GM23338 (cell line): ENCODE results near the gene INSRR. TPM values are rescaled to one million over a fixed set of nuclear protein-coding genes. Genes with fewer than 3 reads are reported as not detected.

Experiments used
- ATAC-seq: fragments of 200-7000 bp; cut with Tn5 transposase; 3 replicates; pipeline ENCODE4 v1.9.1; 2020
- DNase-seq: peaks from one replicate; pipeline ENCODE4 v3.0.0-alpha.2; 2015; ENCODE audit warnings: low spot score
- H2AFZ ChIP-seq: fragments of 200-600 bp; sonication (generic); 2 replicates; pipeline ENCODE4 v1.8.0; 2016; ENCODE audit warnings: antibody characterized with exemption, mild to moderate bottlenecking, moderate library complexity
- H3F3A ChIP-seq: fragments of 200-600 bp; sonication (generic); replicated peaks from 2 replicates; pipeline ENCODE4 v1.8.0; 2017; ENCODE audit warnings: antibody characterized with exemption, mixed run types, low read depth
- H3K27ac ChIP-seq: fragments of 200-600 bp; sonication (generic); 2 replicates; pipeline ENCODE4 v1.6.1; 2016; ENCODE audit warnings: low read depth
- H3K27me3 ChIP-seq: fragments of 200-600 bp; sonication (generic); 2 replicates; pipeline ENCODE4 v1.8.0; 2016; ENCODE audit warnings: mild to moderate bottlenecking, mixed run types, moderate library complexity; ENCODE audit not compliant: insufficient read depth
- H3K36me3 ChIP-seq: fragments of 200-600 bp; sonication (generic); 2 replicates; pipeline ENCODE4 v1.8.0; 2016; ENCODE audit warnings: mild to moderate bottlenecking; ENCODE audit not compliant: insufficient read depth
- H3K4me1 ChIP-seq: fragments of 200-600 bp; sonication (generic); 2 replicates; pipeline ENCODE4 v1.8.0; 2016; ENCODE audit warnings: mild to moderate bottlenecking, moderate library complexity; ENCODE audit not compliant: insufficient read depth
- H3K4me2 ChIP-seq: fragments of 200-600 bp; sonication (generic); 2 replicates; pipeline ENCODE4 v1.7.1; 2017; ENCODE audit warnings: mixed run types
- H3K4me3 ChIP-seq: fragments of 200-600 bp; sonication (generic); 2 replicates; pipeline ENCODE4 v1.6.1; 2016; ENCODE audit warnings: mixed run types
- H3K79me2 ChIP-seq: fragments of 200-600 bp; sonication (generic); replicated peaks from 2 replicates; pipeline ENCODE4 v1.8.0; 2017; ENCODE audit warnings: mild to moderate bottlenecking; ENCODE audit not compliant: insufficient read depth
- H3K9me2 ChIP-seq: fragments of 200-600 bp; sonication (generic); 2 replicates; pipeline ENCODE4 v1.8.0; 2017; ENCODE audit not compliant: insufficient read depth
- H4K20me1 ChIP-seq: fragments of 200-600 bp; sonication (generic); replicated peaks from 2 replicates; pipeline ENCODE4 v1.8.0; 2017; ENCODE audit warnings: mild to moderate bottlenecking; ENCODE audit not compliant: insufficient read depth
- H3K27ac Mint-ChIP-seq: 2 replicates; pipeline ENCODE4 v1.8.0; 2020; ENCODE audit warnings: inconsistent platforms, mild to moderate bottlenecking, moderate library complexity, mixed read lengths
- H3K27me3 Mint-ChIP-seq: 3 replicates; pipeline ENCODE4 v1.8.0; 2022; ENCODE audit warnings: low read depth, mild to moderate bottlenecking, moderate library complexity, mixed read lengths, inconsistent platforms; ENCODE audit not compliant: insufficient read depth, poor library complexity
- H3K36me3 Mint-ChIP-seq: 3 replicates; pipeline ENCODE4 v1.8.0; 2021; ENCODE audit warnings: low read depth, mild to moderate bottlenecking, inconsistent platforms, moderate library complexity, mixed read lengths
- H3K4me1 Mint-ChIP-seq: 3 replicates; pipeline ENCODE4 v1.8.0; 2020; ENCODE audit warnings: mild to moderate bottlenecking, inconsistent platforms, mixed read lengths
- H3K4me3 Mint-ChIP-seq: 3 replicates; pipeline ENCODE4 v1.8.0; 2021; ENCODE audit warnings: moderate library complexity, mild to moderate bottlenecking, inconsistent platforms, mixed read lengths
- H3K9me3 Mint-ChIP-seq: 3 replicates; pipeline ENCODE4 v1.8.0; 2020; ENCODE audit warnings: moderate library complexity, mild to moderate bottlenecking, inconsistent platforms, mixed read lengths
- CREB1 ChIP-seq: fragments of 250-450 bp; sonication (Bioruptor Pico); IDR thresholded peaks from 2 replicates; pipeline ENCODE4 v1.5.0; 2020; ENCODE audit warnings: low read depth, mild to moderate bottlenecking, moderate library complexity
- CTCF ChIP-seq, 2 experiments: fragments of 200-600 bp in 1 of 2; sonication (generic) in 1 of 2; conservative IDR thresholded peaks; 2 replicates each; pipeline versions ENCODE4 v1.5.1 to v1.6.1; 2016 to 2017; ENCODE audit warnings: antibody characterized with exemption in 2 of 2, low read depth in 2 of 2, mild to moderate bottlenecking in 2 of 2, moderate library complexity in 1 of 2
- ETS1 ChIP-seq: IDR thresholded peaks from 2 replicates; pipeline ENCODE4 v1.6.1; 2016; ENCODE audit warnings: antibody characterized with exemption
- EZH2 ChIP-seq: fragments of 200-600 bp; sonication (generic); IDR thresholded peaks from one replicate; pipeline ENCODE4 v1.8.0; 2017; ENCODE audit warnings: antibody characterized with exemption, mild to moderate bottlenecking, low read depth; ENCODE audit not compliant: unreplicated experiment
- EZH2phosphoT487 ChIP-seq: fragments of 200-600 bp; sonication (generic); IDR thresholded peaks from one replicate; pipeline ENCODE4 v1.8.1; 2018; ENCODE audit warnings: antibody characterized with exemption; ENCODE audit not compliant: unreplicated experiment
- JUNB ChIP-seq: IDR thresholded peaks from one replicate; pipeline ENCODE4 v1.6.1; 2016; ENCODE audit warnings: antibody characterized with exemption; ENCODE audit not compliant: unreplicated experiment
- NANOG ChIP-seq: IDR thresholded peaks from 2 replicates; pipeline ENCODE4 v1.6.1; 2016; ENCODE audit warnings: antibody characterized with exemption, borderline replicate concordance
- POLR2AphosphoS5 ChIP-seq: IDR thresholded peaks from 2 replicates; pipeline ENCODE4 v1.6.1; 2016; ENCODE audit warnings: antibody characterized with exemption, low read depth
- REST ChIP-seq: IDR thresholded peaks from one replicate; pipeline ENCODE4 v1.6.1; 2018; ENCODE audit warnings: antibody characterized with exemption; ENCODE audit not compliant: unreplicated experiment
- STAT1 ChIP-seq: IDR thresholded peaks from one replicate; pipeline ENCODE4 v1.6.1; 2016; ENCODE audit warnings: antibody characterized with exemption; ENCODE audit not compliant: unreplicated experiment
- ZNF114 ChIP-seq: fragments of 250-450 bp; sonication (Bioruptor Pico); IDR thresholded peaks from 2 replicates; pipeline ENCODE4 v1.5.0; 2020; ENCODE audit warnings: mild to moderate bottlenecking, moderate library complexity
- ZNF331 ChIP-seq: fragments of 250-450 bp; sonication (Bioruptor Pico); IDR thresholded peaks from 2 replicates; pipeline ENCODE4 v1.5.0; 2020; ENCODE audit warnings: low read depth, mild to moderate bottlenecking, moderate library complexity
- ZNF462 ChIP-seq: fragments of 250-450 bp; sonication (Bioruptor Pico); IDR thresholded peaks from 2 replicates; pipeline ENCODE4 v1.5.0; 2020; ENCODE audit warnings: mild to moderate bottlenecking, moderate library complexity
- polyA plus RNA-seq: library from polyadenylated mRNA; unstranded; fragments of >200 nt; fragmentation: Nextera tagmentation; extraction: Ambion mirVana; gene quantifications from 2 replicates; pipeline ENCODE4 v1.2.1, GENCODE V29; 2016
- total RNA-seq: library from RNA; depleted of rRNA; stranded (reverse); fragments of >200 nt; shearing (Covaris generic); gene quantifications from 2 replicates; pipeline ENCODE4 v1.2.3, GENCODE V29; 2014

INSRR gene
- total and polyA plus RNA-seq, 2 experiments from 2014 or later = not detected

- TF ChIP-seq CTCF (conservative IDR thresholded peaks at IDR 0.05; ENCODE audit: low read depth in 2 of 2) = no peak
Observed at GRCh38 chr1:156880473-156880872, 21.6 kb upstream of the INSRR start (continued).

- H3K4me1 ChIP-seq = peaks cover 9% of the 10 kb centered on the region; the same call in 1 of the 2 replicates
- ATAC-seq = no peak
- TF ChIP-seq ETS1 = no peak
- no peak for TF ChIP-seq EZH2phosphoT487
- no peak for TF ChIP-seq STAT1
- no peak for TF ChIP-seq ZNF331 (CRISPR knock-in tag)
- no peak for TF ChIP-seq ZNF114 (CRISPR knock-in tag)
- TF ChIP-seq POLR2AphosphoS5 = no peak
- TF ChIP-seq REST = no peak
- TF ChIP-seq JUNB = no peak
- TF ChIP-seq NANOG = no peak
- no peak for TF ChIP-seq ZNF462 (CRISPR knock-in tag)
- no peak for TF ChIP-seq CREB1 (CRISPR knock-in tag)
- TF ChIP-seq EZH2 = no peak
Observed at GRCh38 chr1:156879876-156880275, 21.0 kb upstream of the INSRR start.

More at GRCh38 chr1:156879876-156880275, 21.0 kb upstream of the INSRR start:
- Histone ChIP-seq H3F3A (0 out of 2 replicates have a peak, but pooled peaks cover 3% of the 10 kb centered on the region), H3K4me3 (no peak overlapping the region), H3K9me2 (no peaks in the 10 kb centered on the region), H3K4me2 (no peak overlapping the region), H3K27me3 (peaks cover 34% of the 10 kb centered on the region), H3K36me3 (no peaks in the 10 kb centered on the region), H2AFZ (no peak overlapping the region), H4K20me1 (no peaks in the 10 kb centered on the region), H3K79me2 (no peaks in the 10 kb centered on the region), H3K27ac (no peak overlapping the region)
- DNase-seq = no peak
- no peaks in the 10 kb centered on the region for H3K9me3 Mint-ChIP-seq
- peaks cover 16% of the 10 kb centered on the region for H3K27me3 Mint-ChIP-seq
- peaks cover 30% of the 10 kb centered on the region for H3K4me1 Mint-ChIP-seq
- H3K27ac Mint-ChIP-seq = no peak overlapping the region
- H3K36me3 Mint-ChIP-seq = no peaks in the 10 kb centered on the region
- H3K4me3 Mint-ChIP-seq = no peak overlapping the region
